Neuron (in vitro differentiated cells): Measurements from ENCODE around the gene CHKA.
"Not testable (repeated sequence)": the region's sequence is repeated elsewhere in the genome, so short reads cannot be mapped to it uniquely, and the experiment has no call there.

Experiments
- H2AFZ ChIP-seq: one replicate; pipeline ENCODE4 v1.6.1; 2013; ENCODE audit warnings: low read depth, mild to moderate bottlenecking, inconsistent platforms, low read length, moderate library complexity
- H3K27me3 ChIP-seq: one replicate; pipeline ENCODE4 v1.6.1; 2013; ENCODE audit warnings: low read length; ENCODE audit not compliant: insufficient read depth
- H3K36me3 ChIP-seq: one replicate; pipeline ENCODE4 v1.6.1; 2013; ENCODE audit warnings: low read length; ENCODE audit not compliant: insufficient read depth
- H3K4me1 ChIP-seq: one replicate; pipeline ENCODE4 v1.6.1; 2013; ENCODE audit warnings: low read length; ENCODE audit not compliant: insufficient read depth
- H3K4me3 ChIP-seq: 2 replicates; pipeline ENCODE4 v1.5.1; 2013; ENCODE audit warnings: mild to moderate bottlenecking, low read length, moderate library complexity
- H3K9me3 ChIP-seq: one replicate; pipeline ENCODE4 v1.6.1; 2013; ENCODE audit warnings: low read length

Gene CHKA

GRCh38 chr11:68092946-68093345 lies 28.2 kb downstream of the CHKA start:
- not testable (repeated sequence) for H3K9me3 ChIP-seq, H3K36me3 ChIP-seq, H3K4me1 ChIP-seq, H3K27me3 ChIP-seq, H2AFZ ChIP-seq, H3K4me3 ChIP-seq

GRCh38 chr11:68092411-68092810 lies 28.8 kb downstream of the CHKA start:
- Histone ChIP-seq H3K9me3 (no peaks in the 10 kb centered on the region), H3K4me1 (peaks cover 6% of the 10 kb centered on the region), H3K4me3 (no peak overlapping the region), H3K36me3 (peaks cover 3% of the 10 kb centered on the region), H2AFZ (no peak overlapping the region), H3K27me3 (no peaks in the 10 kb centered on the region)

GRCh38 chr11:68090706-68091105 lies 30.5 kb downstream of the CHKA start:
- H3K27me3 ChIP-seq: no peaks in the 10 kb centered on the region
- H3K9me3 ChIP-seq: peaks cover 2% of the 10 kb centered on the region
- peaks cover 6% of the 10 kb centered on the region for H3K4me1 ChIP-seq
- no peak overlapping the region for H2AFZ ChIP-seq
- H3K36me3 ChIP-seq: peaks cover 3% of the 10 kb centered on the region
- no peak overlapping the region for H3K4me3 ChIP-seq

- no peak overlapping the region for H3K4me3 ChIP-seq
Observed at GRCh38 chr11:68090287-68090686, 30.9 kb downstream of the CHKA start.

GRCh38 chr11:68089679-68090078 lies 31.5 kb downstream of the CHKA start:
- Histone ChIP-seq H3K9me3 (peaks cover 2% of the 10 kb centered on the region), H3K4me3 (no peak overlapping the region), H3K4me1 (peaks cover 6% of the 10 kb centered on the region), H3K36me3 (peaks cover 3% of the 10 kb centered on the region), H2AFZ (no peak overlapping the region), H3K27me3 (no peaks in the 10 kb centered on the region)

More at GRCh38 chr11:68090287-68090686, 30.9 kb downstream of the CHKA start:
- H3K9me3 ChIP-seq: peaks cover 2% of the 10 kb centered on the region
- peaks cover 3% of the 10 kb centered on the region for H3K36me3 ChIP-seq
- H3K27me3 ChIP-seq: no peaks in the 10 kb centered on the region
- no peak overlapping the region for H2AFZ ChIP-seq
- peaks cover 6% of the 10 kb centered on the region for H3K4me1 ChIP-seq

- no peak overlapping the region for H3K4me3 ChIP-seq
- no peaks in the 10 kb centered on the region for H3K27me3 ChIP-seq
- peaks cover 2% of the 10 kb centered on the region for H3K9me3 ChIP-seq
- peaks cover 17% of the 10 kb centered on the region for H3K36me3 ChIP-seq
- H3K4me1 ChIP-seq: no peaks in the 10 kb centered on the region
- no peak overlapping the region for H2AFZ ChIP-seq
Observed at GRCh38 chr11:68083517-68083916, 37.7 kb downstream of the CHKA start.

- H3K27me3 ChIP-seq: no peaks in the 10 kb centered on the region
- H3K9me3 ChIP-seq: peaks cover 2% of the 10 kb centered on the region
- H3K36me3 ChIP-seq: peaks cover 19% of the 10 kb centered on the region
Observed at GRCh38 chr11:68082481-68082880, 38.7 kb downstream of the CHKA start.

GRCh38 chr11:68081691-68082090 lies 39.5 kb downstream of the CHKA start:
- H3K4me1 ChIP-seq: no peaks in the 10 kb centered on the region
- no peaks in the 10 kb centered on the region for H3K27me3 ChIP-seq
- H2AFZ ChIP-seq: no peak overlapping the region
- peaks cover 20% of the 10 kb centered on the region for H3K36me3 ChIP-seq
- peaks cover 2% of the 10 kb centered on the region for H3K9me3 ChIP-seq
- H3K4me3 ChIP-seq: no peak overlapping the region

More at GRCh38 chr11:68082481-68082880, 38.7 kb downstream of the CHKA start:
- Histone ChIP-seq H3K4me3 (no peak overlapping the region), H2AFZ (no peak overlapping the region), H3K4me1 (no peaks in the 10 kb centered on the region)

- peaks cover 20% of the 10 kb centered on the region for H3K36me3 ChIP-seq
- H3K9me3 ChIP-seq: no peaks in the 10 kb centered on the region
- no peak overlapping the region for H2AFZ ChIP-seq
- H3K27me3 ChIP-seq: no peaks in the 10 kb centered on the region
- no peaks in the 10 kb centered on the region for H3K4me1 ChIP-seq
- H3K4me3 ChIP-seq: no peak overlapping the region
Observed at GRCh38 chr11:68080860-68081259, 40.3 kb downstream of the CHKA start.

- peaks cover 31% of the 10 kb centered on the region for H3K36me3 ChIP-seq
- H3K27me3 ChIP-seq: no peaks in the 10 kb centered on the region
- no peak overlapping the region for H3K4me3 ChIP-seq
- H3K4me1 ChIP-seq: no peaks in the 10 kb centered on the region
- H2AFZ ChIP-seq: no peak overlapping the region
- H3K9me3 ChIP-seq: no peaks in the 10 kb centered on the region
Observed at GRCh38 chr11:68077617-68078582, 43.3 kb downstream of the CHKA start.

GRCh38 chr11:68076371-68077042 lies 44.7 kb downstream of the CHKA start:
- H3K36me3 ChIP-seq: peaks cover 36% of the 10 kb centered on the region
- H3K4me3 ChIP-seq: no peak overlapping the region
- H3K9me3 ChIP-seq: no peaks in the 10 kb centered on the region
- no peaks in the 10 kb centered on the region for H3K4me1 ChIP-seq
- no peaks in the 10 kb centered on the region for H3K27me3 ChIP-seq
- H2AFZ ChIP-seq: no peak overlapping the region

- Histone ChIP-seq H3K27me3 (no peaks in the 10 kb centered on the region), H3K4me1 (no peaks in the 10 kb centered on the region), H3K36me3 (peaks cover 41% of the 10 kb centered on the region), H2AFZ (no peak overlapping the region), H3K9me3 (no peaks in the 10 kb centered on the region), H3K4me3 (no peak overlapping the region)
Observed at GRCh38 chr11:68074584-68075352, 46.4 kb downstream of the CHKA start.
